ENCODE results near the gene GPC1.

Gene GPC1

DNA sequence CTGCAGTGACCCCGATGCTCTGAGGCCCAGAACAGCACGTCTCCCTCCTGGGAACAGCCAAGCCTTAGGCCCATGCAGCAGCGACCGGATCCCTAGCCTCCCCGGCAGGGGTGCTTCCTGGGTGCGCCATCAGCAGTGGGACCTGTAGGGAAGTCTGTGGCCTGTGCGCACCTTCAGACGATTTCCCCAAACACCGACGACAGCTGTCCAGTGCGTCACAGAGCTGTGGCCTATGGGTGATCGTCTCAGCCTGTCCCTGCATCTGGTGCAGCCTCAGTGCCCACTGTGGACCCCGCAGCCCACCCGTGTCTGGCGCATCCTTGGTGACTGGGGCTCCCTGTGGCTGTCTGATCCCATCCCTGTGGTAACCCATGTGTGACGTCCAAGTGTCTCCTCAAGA lies 9.0 kb downstream of the GPC1 start:
- no peak for FAIRE-seq
- no peak for DNase-seq (ENCODE audit: insufficient read length, low spot score)
- no peak for TF ChIP-seq PAX5 (IDR thresholded peaks at IDR 0.05; ENCODE audit: insufficient read depth, low read length, severe bottlenecking)
- no peak for TF ChIP-seq SPI1 (IDR thresholded peaks at IDR 0.05; ENCODE audit: low read depth, low read length)
- no peak for TF ChIP-seq POLR2A (IDR thresholded peaks at IDR 0.05; ENCODE audit: low read depth, low read length)
- no peak for TF ChIP-seq POLR2AphosphoS5 (IDR thresholded peaks at IDR 0.05; ENCODE audit: low read depth, low read length)
- no peak for TF ChIP-seq POU2F2 (IDR thresholded peaks at IDR 0.05; ENCODE audit: low read depth, low read length)
- no peak for TF ChIP-seq TAF1 (IDR thresholded peaks at IDR 0.05; ENCODE audit: low read depth, low read length)

GRCh38 chr2:240445961-240446663 lies 10.6 kb downstream of the GPC1 start:
- DNase-seq (ENCODE audit: insufficient read length, low spot score) (no peak), FAIRE-seq (no peak)
- no peak for TF ChIP-seq SPI1 (IDR thresholded peaks at IDR 0.05; ENCODE audit: low read depth, low read length)
- no peak for TF ChIP-seq POU2F2 (IDR thresholded peaks at IDR 0.05; ENCODE audit: low read depth, low read length)
- no peak for TF ChIP-seq POLR2A (IDR thresholded peaks at IDR 0.05; ENCODE audit: low read depth, low read length)
- no peak for TF ChIP-seq POLR2AphosphoS5 (IDR thresholded peaks at IDR 0.05; ENCODE audit: low read depth, low read length)
- no peak for TF ChIP-seq TAF1 (IDR thresholded peaks at IDR 0.05; ENCODE audit: low read depth, low read length)

GRCh38 chr2:240446664-240447175 lies 11.3 kb downstream of the GPC1 start:
- TF ChIP-seq TAF1 (IDR thresholded peaks at IDR 0.05; ENCODE audit: low read depth, low read length) (no peak), POLR2A (IDR thresholded peaks at IDR 0.05; ENCODE audit: low read depth, low read length) (no peak), PAX5 (IDR thresholded peaks at IDR 0.05; ENCODE audit: insufficient read depth, low read length, severe bottlenecking) (no peak), POLR2AphosphoS5 (IDR thresholded peaks at IDR 0.05; ENCODE audit: low read depth, low read length) (no peak), POU2F2 (IDR thresholded peaks at IDR 0.05; ENCODE audit: low read depth, low read length) (no peak), SPI1 (IDR thresholded peaks at IDR 0.05; ENCODE audit: low read depth, low read length) (no peak)
- FAIRE-seq (no peak), DNase-seq (ENCODE audit: insufficient read length, low spot score) (no peak)

DNA sequence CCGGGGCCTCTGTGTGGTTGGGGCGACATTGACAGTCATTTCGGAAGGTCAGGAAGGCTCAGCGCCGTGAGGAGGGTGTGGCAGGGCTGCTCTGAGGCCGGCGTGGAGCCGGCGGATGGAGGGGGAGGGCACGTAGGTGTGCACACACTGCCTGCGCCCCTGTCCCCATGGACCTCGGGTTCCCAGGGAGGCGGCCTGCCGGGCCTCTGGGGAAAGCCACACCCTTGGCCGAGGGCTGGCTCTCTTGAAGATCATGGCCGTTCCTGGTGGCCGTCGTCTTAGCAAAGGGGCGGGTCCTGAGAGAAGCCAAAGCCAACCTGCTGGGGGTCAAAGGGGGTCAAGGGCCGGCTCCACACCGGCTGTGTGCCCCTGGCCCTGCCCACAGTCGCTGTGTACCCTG lies 11.9 kb downstream of the GPC1 start:
- FAIRE-seq: no peak
- TF ChIP-seq POLR2AphosphoS5 (IDR thresholded peaks at IDR 0.05; ENCODE audit: low read depth, low read length): no peak
- no peak for TF ChIP-seq SPI1 (IDR thresholded peaks at IDR 0.05; ENCODE audit: low read depth, low read length)
- TF ChIP-seq POU2F2 (IDR thresholded peaks at IDR 0.05; ENCODE audit: low read depth, low read length): no peak
- no peak for TF ChIP-seq PAX5 (IDR thresholded peaks at IDR 0.05; ENCODE audit: insufficient read depth, low read length, severe bottlenecking)
- DNase-seq (ENCODE audit: insufficient read length, low spot score): no peak

- no peak for DNase-seq (ENCODE audit: insufficient read length, low spot score)
- TF ChIP-seq POU2F2 (IDR thresholded peaks at IDR 0.05; ENCODE audit: low read depth, low read length) (no peak), POLR2A (IDR thresholded peaks at IDR 0.05; ENCODE audit: low read depth, low read length) (no peak), POLR2AphosphoS5 (IDR thresholded peaks at IDR 0.05; ENCODE audit: low read depth, low read length) (no peak), TAF1 (IDR thresholded peaks at IDR 0.05; ENCODE audit: low read depth, low read length) (no peak), PAX5 (IDR thresholded peaks at IDR 0.05; ENCODE audit: insufficient read depth, low read length, severe bottlenecking) (no peak), SPI1 (IDR thresholded peaks at IDR 0.05; ENCODE audit: low read depth, low read length) (no peak)
- FAIRE-seq: no peak
These were observed 12.5 kb downstream of the GPC1 start for GRCh38 chr2:240447934-240448333.

DNA sequence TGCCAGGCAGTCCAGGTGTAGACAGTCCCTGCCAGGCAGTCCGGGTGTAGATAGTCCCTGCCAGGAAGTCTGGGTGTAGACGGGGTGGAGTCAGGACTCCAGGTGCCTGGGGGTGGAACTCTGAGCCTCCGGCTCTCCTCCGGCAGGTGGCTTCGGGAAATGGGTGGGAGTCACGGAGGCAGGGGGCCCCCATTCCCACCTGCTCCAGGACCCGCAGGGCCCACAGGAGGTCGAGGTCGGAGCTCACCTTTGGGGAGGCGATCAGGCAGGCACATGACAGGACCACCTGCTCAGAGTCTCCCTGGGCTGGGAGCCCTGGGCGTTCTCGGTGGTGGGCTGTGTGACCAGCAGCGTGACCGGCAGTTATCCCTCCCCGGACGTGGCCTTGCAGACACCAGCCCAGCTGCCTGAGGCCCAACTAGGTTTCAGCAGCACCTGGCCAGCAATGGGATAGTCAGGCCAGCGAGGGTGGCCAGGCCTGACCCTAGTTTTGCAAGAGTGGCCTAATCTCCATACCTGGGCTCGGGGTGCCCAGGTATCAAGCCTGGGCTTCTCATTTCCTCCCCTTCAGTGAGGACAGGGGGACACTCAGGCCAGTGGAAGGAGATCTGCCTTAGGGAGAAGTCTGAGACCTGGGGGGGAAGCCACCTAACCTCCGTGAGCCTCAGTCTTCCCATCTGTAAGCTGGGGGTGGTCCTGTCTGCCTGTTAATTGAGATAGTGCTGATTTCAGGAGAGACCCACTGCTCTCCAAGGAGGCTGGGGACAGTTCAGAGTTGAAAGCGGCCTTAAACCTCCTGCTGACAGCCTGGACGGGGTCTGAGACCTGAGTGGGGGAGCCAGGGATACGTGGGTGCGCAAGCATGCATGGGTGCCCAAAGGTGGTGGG lies 13.2 kb downstream of the GPC1 start:
- FAIRE-seq (no peak), DNase-seq (ENCODE audit: insufficient read length, low spot score) (no peak)
- TF ChIP-seq TAF1 (IDR thresholded peaks at IDR 0.05; ENCODE audit: low read depth, low read length) (no peak), POLR2A (IDR thresholded peaks at IDR 0.05; ENCODE audit: low read depth, low read length) (no peak), POU2F2 (IDR thresholded peaks at IDR 0.05; ENCODE audit: low read depth, low read length) (no peak)

DNA sequence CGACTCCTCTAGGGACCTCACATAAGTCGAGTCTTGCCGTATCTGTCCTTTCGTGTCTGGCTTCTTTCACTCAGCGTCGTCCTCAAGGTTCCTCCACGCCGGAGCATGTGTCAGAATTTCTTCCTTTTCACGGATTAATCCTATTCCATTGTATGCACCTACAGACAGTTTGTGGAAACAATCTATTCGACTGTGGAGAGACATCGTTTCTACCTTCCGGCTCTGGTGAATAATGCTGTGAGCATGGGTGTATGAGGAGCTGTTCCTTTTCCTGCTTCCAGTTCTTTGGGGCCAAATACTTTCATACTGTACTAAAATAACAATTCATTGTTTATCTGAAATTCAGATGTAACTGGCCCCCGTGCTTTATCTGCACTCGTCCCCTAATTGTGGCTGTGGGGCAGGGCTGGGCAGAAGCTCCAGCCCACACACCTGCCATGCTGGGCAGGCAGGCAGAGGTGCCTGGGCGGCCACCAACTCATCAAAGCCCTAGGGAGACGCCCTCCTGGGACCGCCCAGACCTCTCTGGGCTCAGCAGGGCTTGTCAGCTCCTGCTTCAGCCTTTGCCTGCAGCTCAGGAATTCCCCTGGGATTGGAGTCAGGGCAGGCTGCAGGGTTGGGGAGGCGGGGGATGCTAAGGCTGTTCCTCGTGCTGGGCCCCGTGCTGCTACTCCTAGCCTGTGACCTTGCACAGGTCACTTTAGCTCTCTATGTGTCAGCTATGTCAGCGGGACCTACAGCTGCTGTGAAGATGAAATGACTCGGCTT lies 14.5 kb downstream of the GPC1 start:
- no peak for TF ChIP-seq POLR2A (IDR thresholded peaks at IDR 0.05; ENCODE audit: low read depth, low read length)
- no peak for TF ChIP-seq POU2F2 (IDR thresholded peaks at IDR 0.05; ENCODE audit: low read depth, low read length)
- no peak for TF ChIP-seq SPI1 (IDR thresholded peaks at IDR 0.05; ENCODE audit: low read depth, low read length)
- no peak for TF ChIP-seq POLR2AphosphoS5 (IDR thresholded peaks at IDR 0.05; ENCODE audit: low read depth, low read length)
- TF ChIP-seq PAX5 (IDR thresholded peaks at IDR 0.05; ENCODE audit: insufficient read depth, low read length, severe bottlenecking): no peak
- TF ChIP-seq TAF1 (IDR thresholded peaks at IDR 0.05; ENCODE audit: low read depth, low read length): no peak
- no peak for FAIRE-seq
- DNase-seq (ENCODE audit: insufficient read length, low spot score): no peak

- no peak for TF ChIP-seq SPI1 (IDR thresholded peaks at IDR 0.05; ENCODE audit: low read depth, low read length)
- TF ChIP-seq POU2F2 (IDR thresholded peaks at IDR 0.05; ENCODE audit: low read depth, low read length): no peak
- TF ChIP-seq TAF1 (IDR thresholded peaks at IDR 0.05; ENCODE audit: low read depth, low read length): no peak
- no peak for TF ChIP-seq POLR2A (IDR thresholded peaks at IDR 0.05; ENCODE audit: low read depth, low read length)
- TF ChIP-seq POLR2AphosphoS5 (IDR thresholded peaks at IDR 0.05; ENCODE audit: low read depth, low read length): no peak
- TF ChIP-seq PAX5 (IDR thresholded peaks at IDR 0.05; ENCODE audit: insufficient read depth, low read length, severe bottlenecking): no peak
- FAIRE-seq (no peak), DNase-seq (ENCODE audit: insufficient read length, low spot score) (no peak)
These were observed 15.2 kb downstream of the GPC1 start for GRCh38 chr2:240450532-240451107.

Data from GM12891 (cell line).